ENCODE measurements around the gene ZNF138.

Gene ZNF138

DNA sequence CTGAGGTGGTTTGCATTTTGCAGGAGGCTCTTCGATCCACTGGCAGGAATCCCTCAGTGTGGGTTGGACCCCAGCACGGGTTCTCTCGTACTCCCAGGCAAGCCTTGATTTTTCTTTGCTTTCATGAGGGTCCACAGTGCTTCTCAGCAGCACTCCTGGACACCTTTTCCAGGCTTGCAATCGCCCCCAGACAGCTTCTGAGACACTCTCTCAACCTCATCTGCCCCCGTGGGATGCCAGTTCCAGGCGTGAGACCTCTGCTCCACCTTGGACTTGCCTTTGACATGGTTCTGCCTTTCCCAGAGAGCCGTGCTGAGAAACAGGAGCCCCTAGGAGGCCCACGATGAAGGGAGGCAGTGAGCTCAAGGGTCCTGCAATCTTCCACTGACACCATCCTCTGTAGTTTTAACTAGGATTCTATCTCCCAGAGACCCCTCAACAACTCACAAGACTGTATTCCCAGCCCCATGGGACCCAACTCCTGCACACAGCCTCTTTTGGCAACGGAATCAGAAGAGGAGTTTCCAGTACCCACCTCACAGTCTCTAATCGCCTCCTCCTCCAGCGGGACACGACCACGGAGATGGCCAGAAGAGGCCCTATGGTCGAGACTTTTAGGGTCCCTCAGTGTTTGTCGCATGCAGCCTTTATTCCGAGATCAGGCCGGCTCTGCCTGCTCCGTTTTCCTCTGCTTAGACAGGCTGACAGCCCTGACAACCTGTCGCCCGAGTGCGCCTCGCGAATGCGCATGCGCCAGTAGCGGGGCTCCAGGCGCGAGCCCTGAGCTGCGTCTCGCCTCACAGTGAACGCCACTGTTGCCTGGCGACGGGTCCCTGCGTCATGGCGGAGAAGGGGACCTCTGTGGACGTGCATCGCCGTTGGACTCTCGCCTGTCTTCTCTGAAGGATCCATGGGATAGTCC is 82.8 kb downstream of the ZNF138 start:
- no peak for DNase-seq

GRCh38 chr7:64877714-64878610 is 83.7 kb downstream of the ZNF138 start:
- no peak for DNase-seq

DNA sequence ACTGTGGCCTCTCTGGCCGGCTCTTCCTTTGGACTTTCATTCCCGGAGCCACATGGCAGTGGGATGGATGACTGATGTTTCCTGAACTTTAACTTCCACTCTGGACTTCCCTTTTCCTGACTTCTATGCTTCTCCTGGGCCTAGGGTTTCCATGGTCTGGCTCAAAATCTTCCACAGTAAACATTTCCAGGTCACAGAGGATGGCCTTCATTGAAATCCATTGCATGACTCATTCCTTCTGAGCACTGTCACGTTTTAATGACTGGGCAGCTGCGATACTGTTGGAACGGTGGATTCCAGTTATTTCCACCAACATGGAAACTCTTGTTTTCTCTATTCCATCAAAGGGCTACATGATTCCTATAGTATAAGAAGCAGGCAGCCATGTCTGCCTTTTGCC is 84.5 kb downstream of the ZNF138 start:
- DNase-seq, result no peak

GRCh38 chr7:64879086-64879730 is 85.0 kb downstream of the ZNF138 start:
- no peak for DNase-seq

- DNase-seq, result no peak
These were observed 85.6 kb downstream of the ZNF138 start for GRCh38 chr7:64879800-64880199.

GRCh38 chr7:64880322-64881297 is 86.4 kb downstream of the ZNF138 start:
- DNase-seq, result no peak

GRCh38 chr7:64881461-64882287 is 87.4 kb downstream of the ZNF138 start:
- DNase-seq, result no peak

DNA sequence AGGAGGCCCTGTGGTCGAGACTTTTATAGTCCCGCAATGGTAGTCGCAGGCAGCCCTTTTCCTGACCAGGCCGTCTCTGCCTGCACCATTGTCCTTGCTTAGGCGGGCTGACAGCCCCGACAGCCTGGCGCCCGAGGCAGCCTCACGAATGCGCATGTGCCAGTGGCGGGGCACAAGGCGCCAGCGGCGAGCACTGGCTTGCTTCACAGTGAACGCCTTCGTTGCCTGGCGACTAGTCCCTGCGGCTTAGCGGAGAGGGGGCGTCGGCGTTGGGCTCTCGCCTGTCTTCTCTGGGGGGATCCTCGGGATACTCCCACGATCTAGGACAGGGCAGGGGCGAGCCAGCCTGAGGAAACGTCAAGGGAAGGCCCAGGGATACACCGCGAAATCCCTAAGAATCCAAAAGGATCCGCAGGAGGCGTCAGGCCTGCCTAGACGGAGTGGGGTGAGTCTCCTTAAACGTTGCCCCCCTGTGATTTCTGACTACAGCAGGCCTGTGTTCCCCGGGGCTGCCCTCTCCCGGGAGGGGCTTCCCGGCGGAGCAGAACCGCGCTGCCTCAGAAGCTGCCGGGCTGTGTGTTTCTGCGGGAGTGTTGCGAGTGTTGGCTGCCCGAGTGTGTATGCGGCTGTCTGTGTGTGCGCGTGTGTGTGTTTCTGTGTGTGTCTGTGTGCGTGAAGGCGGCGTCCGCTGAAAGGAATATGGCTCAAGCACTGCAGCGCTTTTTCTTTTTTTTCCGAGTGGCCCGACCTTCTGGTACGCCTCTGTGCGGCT is 88.3 kb downstream of the ZNF138 start:
- DNase-seq, result no peak
